ENCODE measurements around the gene OR4P4. TPM values are rescaled to one million over a fixed set of nuclear protein-coding genes. Genes with fewer than 3 reads are reported as not detected.

The OR4P4 gene
- total and polyA plus RNA-seq, 10 of the 15 experiments (the other 5 are each of a cell fraction or from before 2014, with no cell fraction given) = not detected

- no peaks in the 10 kb centered on the region for H3K27me3 ChIP-seq (replicated peaks in 1 of 2; ENCODE audit: control insufficient read depth in 2 of 2, insufficient read depth in 2 of 2, low read length in 1 of 2)
- H3K4me2 ChIP-seq (ENCODE audit: control insufficient read depth, insufficient read depth) = no peak within 1 kb of the TSS
- in situ Hi-C loops (cut with MboI) (no loop called here), intact Hi-C loops (cut with micrococcal nuclease; ENCODE audit: unreplicated experiment) (no loop called here)
- no peak for ATAC-seq
- H4K20me1 ChIP-seq (ENCODE audit: control insufficient read depth, insufficient read depth) = no peaks in the 10 kb centered on the region
- no peak within 1 kb of the TSS for H2AFZ ChIP-seq (ENCODE audit: control insufficient read depth, low read depth, low read length)
- H3K9me3 ChIP-seq (replicated peaks; ENCODE audit: control insufficient read depth, insufficient read depth, low read length) = no peaks in the 10 kb centered on the region
- ChIA-PET POLR2A (no interaction called here), RAD21 (ENCODE audit: unreplicated experiment) (no interaction called here), SMC1A (ENCODE audit: uncharacterized antibody, unreplicated experiment) (interaction anchor here (1.8 kb wide), 1 partner anchor 13 kb away, joined by 4 read pairs; the partner anchor contains the start of gene OR4P4), CTCF (interaction anchor here (0.7 kb wide), 1 partner anchor 41 kb away, joined by 3 read pairs; no protein-coding TSS in a partner anchor)
- TF ChIP-seq IKZF1 (conservative IDR thresholded peaks at IDR 0.05) (no peak), WRNIP1 (IDR thresholded peaks at IDR 0.05; ENCODE audit: borderline replicate concordance, low read depth, low read length) (no peak), KAT2A (conservative IDR thresholded peaks at IDR 0.05; ENCODE audit: control insufficient read depth, low read depth, low read length) (no peak), NFYB (IDR thresholded peaks at IDR 0.05; ENCODE audit: insufficient read depth, low read depth, low read length) (no peak), GABPA (IDR thresholded peaks at IDR 0.05; ENCODE audit: low read depth) (no peak), ZBTB4 (CRISPR knock-in tag; IDR thresholded peaks at IDR 0.05) (no peak), RCOR1 (conservative IDR thresholded peaks at IDR 0.05; ENCODE audit: low read depth, low read length) (no peak), POLR2AphosphoS5 (IDR thresholded peaks at IDR 0.05; ENCODE audit: low read length) (no peak)
- 69% methylated on average over 2 of the region's 2 CpGs for WGBS (ENCODE audit: insufficient coverage, insufficient replicate concordance, low lambda C conversion rate, missing lambda C conversion rate)
- H3K4me3 ChIP-seq = no peak within 1 kb of the TSS
- FAIRE-seq = no peak
- DNase-seq (ENCODE audit: low read depth, low spot score) = no peak
- no TSS peak for BruUV-seq (replicated peaks)
- H3K36me3 ChIP-seq (ENCODE audit: control insufficient read depth in 2 of 2, insufficient read depth in 2 of 2, low read length in 1 of 2) = no peaks in the 10 kb centered on the region
- H3K4me1 ChIP-seq (ENCODE audit: control insufficient read depth, insufficient read depth, low read length) = no peaks in the 10 kb centered on the region
- H3K79me2 ChIP-seq (ENCODE audit: control insufficient read depth, insufficient read depth, low read length) = no peaks in the 10 kb centered on the region
- H3K9ac ChIP-seq (ENCODE audit: control insufficient read depth, insufficient read depth, low read length) = no peak within 1 kb of the TSS
- H3K27ac ChIP-seq (ENCODE audit: control insufficient read depth, insufficient read depth) = no peak within 1 kb of the TSS
Measured at GRCh38 chr11:55648027-55648426, 13.1 kb downstream of the OR4P4 start, which contains the start of gene OR4S2. Gene OR4S2 (plus strand): TSS chr11:55648327. CDS start chr11:55650904, 2,577 bp downstream.

All from GM12878 (cell line).